HepG2 (cell line): ENCODE data around the gene GAS2L2.

Experiments
- ADNP ChIP-seq: sonication (generic); formaldehyde crosslinking; IDR thresholded peaks from 2 replicates; pipeline ENCODE4 v1.4.0; 2020; ENCODE audit warnings: missing genetic modification reagents
- DRAP1 ChIP-seq: IDR thresholded peaks from 2 replicates; pipeline ENCODE4 v1.6.1; 2016; ENCODE audit warnings: missing genetic modification reagents, missing compliant biosample characterization
- KDM1A ChIP-seq: IDR thresholded peaks from 2 replicates; pipeline ENCODE4 v1.6.1; 2016; ENCODE audit warnings: missing compliant biosample characterization
- MAFK ChIP-seq, 2 experiments: IDR thresholded peaks in 1 of 2; conservative IDR thresholded peaks in 1 of 2; 2 replicates each; pipeline ENCODE4 v1.6.1; 2011; ENCODE audit warnings: improper control_type of control experiment in 2 of 2, low read length in 2 of 2
- MAZ ChIP-seq, 2 experiments: sonication (generic) in 1 of 2; formaldehyde crosslinking in 1 of 2; IDR thresholded peaks; 2 replicates each; pipeline versions ENCODE4 v1.5.0 to v1.6.1; 2012 to 2020; ENCODE audit warnings: low read depth in 2 of 2, mild to moderate bottlenecking in 2 of 2, borderline replicate concordance in 1 of 2, improper control_type of control experiment in 1 of 2, low read length in 1 of 2, missing genetic modification reagents in 1 of 2, moderate library complexity in 1 of 2
- NFE2L1 ChIP-seq: sonication (generic); formaldehyde crosslinking; IDR thresholded peaks from 2 replicates; pipeline ENCODE4 v1.4.0; 2020; ENCODE audit warnings: missing genetic modification reagents, mild to moderate bottlenecking, borderline replicate concordance
- NFYB ChIP-seq: sonication (generic); formaldehyde crosslinking; IDR thresholded peaks from 2 replicates; pipeline ENCODE4 v1.4.0; 2020; ENCODE audit warnings: missing genetic modification reagents
- ZHX1 ChIP-seq: sonication (generic); formaldehyde crosslinking; IDR thresholded peaks from 2 replicates; pipeline ENCODE4 v1.8.1; 2022; ENCODE audit warnings: low read depth, mild to moderate bottlenecking, missing genetic modification reagents
- ZNF143 ChIP-seq: sonication (generic); formaldehyde crosslinking; IDR thresholded peaks from 2 replicates; pipeline ENCODE4 v1.4.0; 2020; ENCODE audit warnings: missing genetic modification reagents
- ZNF30 ChIP-seq: sonication (generic); formaldehyde crosslinking; IDR thresholded peaks from 2 replicates; pipeline ENCODE4 v1.5.0; 2020; ENCODE audit warnings: mild to moderate bottlenecking, missing genetic modification reagents
- ZNF780A ChIP-seq: sonication (generic); formaldehyde crosslinking; IDR thresholded peaks from 2 replicates; pipeline ENCODE4 v1.8.0; 2022; ENCODE audit warnings: mild to moderate bottlenecking, missing genetic modification reagents, moderate library complexity

GRCh38 chr17:35773129-35773528 lies 20.1 kb upstream of the GAS2L2 start:
- TF ChIP-seq DRAP1 (CRISPR knock-in tag) (no peak), ZNF30 (CRISPR knock-in tag) (no peak), NFYB (no peak), ZNF143 (CRISPR knock-in tag) (no peak), MAFK (conservative IDR thresholded peaks at IDR 0.05 in 1 of 2, IDR thresholded peaks at IDR 0.05 in 1 of 2; ENCODE audit: low read length in 2 of 2) (no peak), ZHX1 (no peak), MAZ (IDR thresholded peaks at IDR 0.05; ENCODE audit: borderline replicate concordance, low read depth, low read length) (no peak), MAZ (CRISPR knock-in tag; IDR thresholded peaks at IDR 0.05; ENCODE audit: low read depth) (no peak), KDM1A (CRISPR knock-in tag) (no peak), ZNF780A (CRISPR knock-in tag) (no peak), NFE2L1 (CRISPR knock-in tag) (no peak), ADNP (no peak)
